Loucy (cell line): Measurements from ENCODE around the gene NAT14.

Experiments
- H2AFZ ChIP-seq: fragments of 200-600 bp; sonication (generic); 2 replicates; pipeline ENCODE4 v1.6.0; 2016; ENCODE audit warnings: antibody characterized with exemption, mild to moderate bottlenecking, low read length, moderate library complexity
- H3F3A ChIP-seq: fragments of 200-600 bp; 2 replicates; pipeline ENCODE4 v1.6.0; 2016; ENCODE audit warnings: antibody characterized with exemption, low read depth, mild to moderate bottlenecking
- H3K27me3 ChIP-seq: fragments of 200-600 bp; sonication (generic); 2 replicates; pipeline ENCODE4 v1.6.1; 2014; ENCODE audit warnings: low read length, mild to moderate bottlenecking; ENCODE audit not compliant: insufficient read depth, poor library complexity, severe bottlenecking
- H3K36me3 ChIP-seq: fragments of 200-600 bp; sonication (generic); 2 replicates; pipeline ENCODE4 v1.6.1; 2016; ENCODE audit warnings: low read length; ENCODE audit not compliant: insufficient read depth
- H3K4me1 ChIP-seq: fragments of 200-600 bp; sonication (generic); 2 replicates; pipeline ENCODE4 v1.5.1; 2014; ENCODE audit warnings: low read length, mild to moderate bottlenecking; ENCODE audit not compliant: insufficient read depth, poor library complexity, severe bottlenecking
- H3K4me2 ChIP-seq: fragments of 200-600 bp; sonication (generic); 2 replicates; pipeline ENCODE4 v1.6.0; 2014; ENCODE audit warnings: antibody characterized with exemption, low read length, low read depth, mild to moderate bottlenecking; ENCODE audit not compliant: poor library complexity, severe bottlenecking
- H3K4me3 ChIP-seq: fragments of 200-600 bp; sonication (generic); 2 replicates; pipeline ENCODE4 v1.5.1; 2014; ENCODE audit warnings: low read length, mild to moderate bottlenecking, mixed read lengths; ENCODE audit not compliant: poor library complexity, severe bottlenecking
- H3K79me2 ChIP-seq: fragments of 200-600 bp; sonication (generic); 2 replicates; pipeline ENCODE4 v1.6.1; 2014; ENCODE audit warnings: low read length; ENCODE audit not compliant: insufficient read depth
- H3K9ac ChIP-seq: fragments of 200-600 bp; sonication (generic); 2 replicates; pipeline ENCODE4 v1.6.0; 2014; ENCODE audit warnings: mild to moderate bottlenecking, low read depth, low read length, moderate library complexity; ENCODE audit not compliant: poor library complexity, severe bottlenecking
- H3K9me2 ChIP-seq: fragments of 200-600 bp; sonication (generic); replicated peaks from 2 replicates; pipeline ENCODE4 v1.6.1; 2016; ENCODE audit warnings: low read depth, low read length, mixed read lengths
- H3K9me3 ChIP-seq: fragments of 200-600 bp; sonication (generic); 2 replicates; pipeline ENCODE4 v1.6.1; 2014; ENCODE audit warnings: mild to moderate bottlenecking, antibody characterized with exemption, low read length, low read depth; ENCODE audit not compliant: insufficient read depth
- H4K20me1 ChIP-seq: fragments of 200-600 bp; sonication (generic); 2 replicates; pipeline ENCODE4 v1.6.0; 2014; ENCODE audit warnings: antibody characterized with exemption, low read length, mild to moderate bottlenecking; ENCODE audit not compliant: insufficient read depth, poor library complexity, severe bottlenecking
- EZH2phosphoT487 ChIP-seq: fragments of 200-600 bp; IDR thresholded peaks from 2 replicates; pipeline ENCODE4 v1.6.1; 2018; ENCODE audit warnings: antibody characterized with exemption, mild to moderate bottlenecking, moderate library complexity, borderline replicate concordance
- TF ChIP-seq, protein P1 (sequence below): fragments of 200-600 bp; sonication (generic); conservative IDR thresholded peaks from 2 replicates; pipeline ENCODE4 v1.5.1; 2014; ENCODE audit warnings: mild to moderate bottlenecking, antibody characterized with exemption, low read length

Gene NAT14

DNA sequence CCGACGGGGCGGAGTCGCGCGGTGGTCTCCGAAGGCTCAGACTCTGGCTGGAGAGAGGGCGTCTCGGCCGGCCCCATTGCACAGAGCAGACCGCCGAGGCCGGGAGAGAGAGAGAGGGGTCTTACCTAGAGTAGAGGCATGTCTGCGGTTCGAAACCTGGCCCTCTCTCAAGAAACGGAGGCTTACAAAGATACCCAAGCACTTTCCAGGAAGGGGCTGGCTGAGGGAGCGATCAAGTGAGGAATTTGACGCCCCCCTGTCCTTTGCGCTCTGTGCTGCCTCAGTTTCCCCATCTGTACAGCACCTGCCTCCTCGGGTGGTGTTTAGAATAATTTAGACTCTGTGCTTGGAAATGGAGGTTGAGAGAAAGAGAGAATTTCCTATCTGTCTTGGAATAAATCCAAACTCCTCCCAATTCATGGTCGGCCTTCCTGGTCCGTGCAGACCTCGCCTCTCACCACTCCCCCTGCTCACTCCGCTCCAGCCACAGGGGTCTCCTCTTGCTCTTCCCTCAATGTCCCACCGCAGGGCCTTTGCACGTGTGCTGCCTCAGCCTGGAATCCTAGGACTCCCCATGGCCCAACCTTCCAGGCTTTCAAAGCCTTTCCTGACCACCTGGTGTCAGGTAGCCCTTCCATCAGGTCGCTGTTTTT lies 22.9 kb upstream of the NAT14 start:
- 0 out of 2 replicates have a peak, but pooled peaks cover 3% of the 10 kb centered on the region for H3F3A ChIP-seq
- H3K9ac ChIP-seq = peak overlapping the region; percentile 71
- no peaks in the 10 kb centered on the region for H3K9me3 ChIP-seq
- peaks cover 19% of the 10 kb centered on the region for H3K79me2 ChIP-seq
- H3K36me3 ChIP-seq = no peaks in the 10 kb centered on the region
- H3K4me2 ChIP-seq = peak overlapping the region; percentile 81
- H3K27me3 ChIP-seq = peaks cover 3% of the 10 kb centered on the region
- peak overlapping the region; percentile 57; the same call in 1 of the 2 replicates for H2AFZ ChIP-seq
- peaks cover 13% of the 10 kb centered on the region for H4K20me1 ChIP-seq
- TF ChIP-seq, protein P1, sequence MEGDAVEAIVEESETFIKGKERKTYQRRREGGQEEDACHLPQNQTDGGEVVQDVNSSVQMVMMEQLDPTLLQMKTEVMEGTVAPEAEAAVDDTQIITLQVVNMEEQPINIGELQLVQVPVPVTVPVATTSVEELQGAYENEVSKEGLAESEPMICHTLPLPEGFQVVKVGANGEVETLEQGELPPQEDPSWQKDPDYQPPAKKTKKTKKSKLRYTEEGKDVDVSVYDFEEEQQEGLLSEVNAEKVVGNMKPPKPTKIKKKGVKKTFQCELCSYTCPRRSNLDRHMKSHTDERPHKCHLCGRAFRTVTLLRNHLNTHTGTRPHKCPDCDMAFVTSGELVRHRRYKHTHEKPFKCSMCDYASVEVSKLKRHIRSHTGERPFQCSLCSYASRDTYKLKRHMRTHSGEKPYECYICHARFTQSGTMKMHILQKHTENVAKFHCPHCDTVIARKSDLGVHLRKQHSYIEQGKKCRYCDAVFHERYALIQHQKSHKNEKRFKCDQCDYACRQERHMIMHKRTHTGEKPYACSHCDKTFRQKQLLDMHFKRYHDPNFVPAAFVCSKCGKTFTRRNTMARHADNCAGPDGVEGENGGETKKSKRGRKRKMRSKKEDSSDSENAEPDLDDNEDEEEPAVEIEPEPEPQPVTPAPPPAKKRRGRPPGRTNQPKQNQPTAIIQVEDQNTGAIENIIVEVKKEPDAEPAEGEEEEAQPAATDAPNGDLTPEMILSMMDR = no peak
- no peak for TF ChIP-seq EZH2phosphoT487
- no peaks in the 10 kb centered on the region for H3K9me2 ChIP-seq
- H3K4me1 ChIP-seq = peaks cover 33% of the 10 kb centered on the region
- H3K4me3 ChIP-seq = peak overlapping the region; percentile 76

DNA sequence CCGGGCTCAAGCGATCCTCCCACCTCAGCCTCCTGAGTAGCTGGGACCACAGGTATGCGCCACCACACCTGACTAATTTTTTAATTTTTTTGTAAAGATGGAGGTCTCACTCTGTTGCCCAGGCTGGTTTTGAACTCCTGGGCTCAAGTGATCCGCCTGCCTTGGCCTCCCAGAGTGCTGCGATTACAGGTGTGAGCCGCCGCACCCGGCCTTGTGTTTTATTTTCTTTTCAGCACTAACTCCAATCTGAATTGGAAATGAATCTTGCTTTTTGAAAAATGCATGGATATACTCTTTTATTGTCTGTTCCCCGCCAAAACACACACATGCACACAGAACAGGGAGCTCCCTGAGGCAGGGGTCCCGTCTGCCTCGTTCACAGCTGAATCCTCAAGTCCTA lies 22.3 kb upstream of the NAT14 start:
- Histone ChIP-seq H2AFZ (no peak overlapping the region), H3K27me3 (peaks cover 3% of the 10 kb centered on the region), H3K9me3 (no peaks in the 10 kb centered on the region), H3K4me2 (peak overlapping the region; percentile 81), H3K4me3 (peak overlapping the region; percentile 76), H3K9ac (peak overlapping the region; percentile 45), H3K4me1 (peaks cover 33% of the 10 kb centered on the region), H3K9me2 (no peaks in the 10 kb centered on the region), H3F3A (0 out of 2 replicates have a peak, but pooled peaks cover 3% of the 10 kb centered on the region), H3K79me2 (peaks cover 19% of the 10 kb centered on the region), H4K20me1 (peaks cover 13% of the 10 kb centered on the region), H3K36me3 (no peaks in the 10 kb centered on the region)
- TF ChIP-seq, protein P1 = no peak
- TF ChIP-seq EZH2phosphoT487 = no peak

DNA sequence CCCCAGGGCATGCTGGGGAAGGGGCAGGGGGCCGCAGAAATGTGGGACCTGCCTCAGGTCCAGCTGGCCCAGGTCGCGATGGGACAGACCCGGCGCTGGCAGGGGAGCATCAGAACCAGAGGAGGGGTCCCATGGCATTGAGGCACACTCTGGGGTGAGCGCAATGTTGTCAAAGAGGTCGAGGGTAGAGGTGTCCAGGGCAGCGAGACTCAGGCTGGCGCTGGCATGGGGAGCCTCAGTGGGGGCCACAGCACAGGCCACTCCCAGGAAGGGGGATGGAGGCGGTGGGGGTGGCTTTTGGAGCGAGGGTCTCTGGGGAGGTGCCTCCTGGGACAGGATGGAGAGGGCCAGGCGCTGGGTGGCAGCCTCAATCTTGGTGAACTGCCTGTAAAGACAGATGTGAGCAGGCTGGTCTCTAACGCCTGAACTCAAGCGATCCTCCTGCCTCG lies 21.4 kb upstream of the NAT14 start:
- H3K9me2 ChIP-seq = no peaks in the 10 kb centered on the region
- no peak overlapping the region for H2AFZ ChIP-seq
- H3K79me2 ChIP-seq = peaks cover 19% of the 10 kb centered on the region
- H3K4me3 ChIP-seq = no peak overlapping the region
- H3K36me3 ChIP-seq = no peaks in the 10 kb centered on the region
- peaks cover 28% of the 10 kb centered on the region for H3K4me1 ChIP-seq
- no peaks in the 10 kb centered on the region for H3K9me3 ChIP-seq
- no peak overlapping the region for H3K9ac ChIP-seq
- no peak overlapping the region for H3K4me2 ChIP-seq
- peaks cover 13% of the 10 kb centered on the region for H4K20me1 ChIP-seq
- no peak for TF ChIP-seq EZH2phosphoT487
- TF ChIP-seq, protein P1 = no peak
- 0 out of 2 replicates have a peak, but pooled peaks cover 3% of the 10 kb centered on the region for H3F3A ChIP-seq
- peaks cover 3% of the 10 kb centered on the region for H3K27me3 ChIP-seq
